Head of caudate nucleus (tissue), 42 donors: ENCODE measurements around the gene RASSF4.

ENCODE experiments used
- DNase-seq, 42 donors: peaks; one replicate each; pipeline versions ENCODE4 v3.0.0 to v3.0.0-alpha.2; 2020 to 2021; ENCODE audit warnings: mixed read lengths in 7 of 42
- intact Hi-C: fragments of 100-400 bp; cut with DNase I; formaldehyde crosslinking; loops from one replicate; pipeline ENCODE4 v1.15.0; 2022

Gene RASSF4

DNA sequence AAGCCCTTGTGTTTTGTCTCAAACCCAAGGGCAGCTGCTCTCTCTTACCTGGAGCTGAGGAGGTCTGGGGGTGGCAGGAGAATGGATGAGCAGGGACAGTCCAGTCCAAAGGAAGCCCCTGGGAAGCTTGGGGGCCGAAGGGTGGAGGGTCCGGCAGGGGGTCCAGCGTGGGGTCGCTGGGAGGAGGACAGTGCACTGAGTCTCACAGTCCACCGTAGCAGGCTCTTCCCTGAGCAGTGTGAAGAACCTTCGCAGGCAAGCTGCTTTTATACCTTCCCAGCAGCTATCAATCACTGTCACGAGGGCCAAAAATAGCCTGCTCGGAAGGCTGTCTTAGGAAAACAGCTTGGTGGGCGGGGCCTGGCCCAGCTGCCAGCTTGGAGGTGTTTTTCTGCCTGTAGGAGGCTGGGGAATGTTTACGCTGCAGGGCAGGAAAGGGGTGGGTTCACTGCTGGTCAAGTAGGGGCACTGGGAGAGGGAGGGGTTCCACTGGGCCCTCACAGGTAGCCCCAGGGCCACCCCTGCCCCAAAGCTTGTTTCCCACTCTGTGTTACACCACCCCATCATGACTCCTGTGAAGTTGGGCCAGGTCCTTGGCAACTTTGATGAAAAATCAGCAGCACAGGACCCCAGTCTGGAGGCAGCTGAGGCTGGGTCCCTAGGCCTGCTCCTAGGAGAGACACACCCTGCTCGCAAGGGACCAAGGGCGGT, 19.1 kb downstream of the RASSF4 start, which contains the start of gene DEPP1:
Gene DEPP1 (minus strand): TSS at position 240 of the 711 bp plus-strand sequence. CDS start 779 bp downstream, outside the sequence.
- intact Hi-C loops: loop anchor here (5.0 kb wide), 1 partner anchor 46 kb away; no protein-coding TSS in a partner anchor
- peak in 41 of 42 donors; percentile 56 to 93 (median 74) for DNase-seq

DNA sequence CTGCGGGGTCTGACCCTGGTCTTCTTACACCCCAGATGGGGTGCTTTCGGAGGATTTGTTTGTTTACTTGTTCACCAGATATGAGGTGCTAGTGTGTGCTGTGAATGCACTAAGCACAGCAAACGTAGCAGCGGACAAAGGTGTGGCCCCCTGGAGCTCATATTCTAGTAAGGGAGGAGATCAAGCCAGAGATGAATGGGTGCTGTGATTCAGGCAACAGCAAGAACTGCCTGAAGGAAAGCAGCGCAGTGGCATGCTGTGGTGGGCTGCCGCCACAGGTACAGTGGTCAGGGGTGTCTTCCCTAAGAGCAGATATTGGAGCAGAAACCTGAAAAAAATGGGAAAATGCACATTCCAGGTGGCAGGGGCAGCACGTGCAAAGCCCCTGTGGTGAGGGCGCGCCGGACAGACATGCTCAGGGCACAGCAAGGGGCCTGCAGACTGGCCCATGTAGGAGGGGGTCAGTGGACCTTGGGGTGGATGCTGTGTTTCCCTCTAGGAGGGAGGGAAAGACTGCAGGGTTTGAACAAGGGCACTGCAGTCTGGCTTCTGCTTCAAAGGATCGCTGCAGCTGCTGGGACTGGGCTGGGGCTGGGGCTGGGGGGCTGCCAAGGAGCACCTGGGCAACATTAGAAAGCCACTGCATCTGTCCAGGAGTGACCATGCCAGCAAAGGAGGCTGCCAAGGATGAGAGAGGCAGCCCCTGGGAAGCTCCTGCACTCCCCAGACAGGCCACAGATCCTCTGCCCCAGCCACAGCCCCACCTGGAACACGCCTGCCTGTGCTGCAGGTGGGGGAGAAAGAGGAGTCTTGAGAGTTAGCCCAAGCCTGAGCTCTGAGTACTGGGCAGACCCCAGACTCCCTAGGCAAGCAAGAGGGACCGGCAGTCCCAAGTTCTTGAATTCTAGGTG, 19.9 kb downstream of the RASSF4 start:
- intact Hi-C loops: loop anchor here (5.0 kb wide), 1 partner anchor 47 kb away; no protein-coding TSS in a partner anchor
- DNase-seq: peak in 11 of 42 donors; percentile 6 to 42 (median 15)

DNA sequence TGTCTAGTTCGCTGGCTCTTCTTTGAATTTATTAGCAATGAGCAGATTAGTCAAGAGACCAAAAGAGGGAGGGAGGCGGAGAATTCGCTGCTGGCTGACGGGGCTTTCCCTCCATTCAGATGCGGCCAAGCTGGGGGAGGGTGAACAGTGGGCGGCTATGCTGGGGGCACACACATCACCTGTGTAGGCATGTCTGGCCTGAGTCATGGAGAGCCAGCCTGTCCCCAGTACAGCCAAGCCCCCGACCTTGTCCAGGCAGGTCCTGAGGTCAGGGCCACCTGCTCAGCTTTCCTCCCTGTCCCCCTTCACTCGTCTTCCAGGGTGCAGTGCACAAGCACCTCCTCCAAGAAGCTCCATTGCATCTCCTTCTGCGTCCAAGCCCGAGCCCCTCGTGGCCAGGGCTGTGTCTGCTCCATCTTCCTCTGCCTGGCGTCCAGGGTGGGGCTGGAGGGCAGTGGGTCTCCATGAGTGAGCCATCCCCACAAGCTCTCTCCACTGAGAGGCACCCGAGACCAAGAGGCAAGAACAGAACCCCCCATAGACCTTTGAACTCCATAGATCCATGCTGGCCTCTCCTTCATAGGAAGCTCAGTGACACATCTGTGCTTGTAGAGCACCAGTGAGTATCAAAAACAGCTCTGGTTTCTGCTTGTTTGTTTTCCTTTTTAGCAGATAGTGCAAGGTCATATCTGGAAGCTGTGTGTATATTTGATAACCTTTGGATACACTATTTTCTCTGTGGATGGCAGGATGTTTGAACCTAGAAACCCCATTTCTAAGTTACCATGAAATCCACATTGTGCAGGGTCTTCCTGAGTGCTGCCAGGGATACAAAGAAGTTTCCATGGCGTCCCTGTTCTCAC, 20.9 kb downstream of the RASSF4 start:
- DNase-seq: peak in 7 of 42 donors; percentile 9 to 37 (median 18)

DNA sequence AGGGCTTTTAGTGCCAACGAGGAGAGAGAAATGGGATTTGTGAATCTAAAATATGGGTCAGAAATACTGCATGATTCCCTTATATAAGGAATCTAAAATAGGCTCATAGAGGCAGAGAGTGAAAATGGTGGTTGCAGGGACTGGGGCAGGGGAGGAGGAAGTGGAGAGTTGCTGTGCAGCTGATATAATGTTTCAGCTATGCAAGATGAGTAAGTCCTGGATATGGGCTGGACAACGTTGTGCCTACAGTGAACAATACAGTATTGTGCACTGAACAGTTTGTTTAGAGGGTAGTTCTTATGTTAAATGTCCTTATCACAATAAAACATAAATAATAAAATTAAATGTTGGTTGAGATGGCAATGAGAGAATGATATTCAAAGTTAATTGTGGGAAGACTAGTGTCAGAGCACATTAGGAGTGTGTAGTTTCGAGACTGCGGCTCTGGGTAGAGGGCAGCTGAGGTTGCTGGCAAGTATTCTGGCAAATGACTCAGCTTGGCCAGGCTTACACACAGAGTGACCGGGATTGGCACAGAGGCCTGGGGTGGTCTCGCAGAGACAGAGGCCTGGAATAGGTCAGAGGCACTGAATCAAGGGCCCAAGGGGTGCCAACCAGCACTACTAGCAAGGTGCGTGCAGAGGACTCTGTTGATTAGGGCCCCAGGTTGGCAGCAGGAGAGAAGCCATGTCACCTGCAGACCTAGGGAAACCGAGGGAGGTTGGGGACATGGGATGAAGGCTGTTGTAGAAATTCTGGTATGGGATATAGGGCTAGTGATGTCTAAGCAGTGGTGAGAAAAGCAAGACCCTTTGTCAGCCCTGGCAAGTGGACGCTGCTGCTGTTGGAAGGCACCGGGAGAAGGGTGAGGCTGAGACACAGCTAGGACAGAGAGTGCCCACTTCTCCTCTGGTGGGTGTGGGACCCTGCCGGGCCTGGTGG, 21.8 kb downstream of the RASSF4 start:
- intact Hi-C loops: no loop called here
- DNase-seq: peak in 17 of 42 donors; percentile 15 to 83 (median 58)

More for the DNA sequence above, 20.9 kb downstream of the RASSF4 start:
- intact Hi-C loops: no loop called here

DNA sequence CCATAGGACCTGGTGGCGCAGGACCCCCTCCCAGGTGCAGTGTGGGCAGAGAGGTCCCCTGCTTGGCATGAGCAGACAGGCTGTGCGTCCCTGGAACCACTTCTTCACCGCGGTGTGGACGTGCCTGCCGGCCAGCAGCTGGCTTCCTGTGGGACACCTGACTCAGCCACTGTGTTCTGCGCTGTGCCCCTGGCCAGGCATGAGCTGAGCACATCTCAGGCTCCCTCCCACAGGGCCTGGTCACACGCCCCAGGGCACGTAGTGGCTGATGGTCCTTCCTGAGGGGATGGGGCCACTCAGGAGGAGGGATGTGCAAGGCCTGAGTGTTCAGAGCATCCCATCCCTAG, 22.5 kb downstream of the RASSF4 start:
- intact Hi-C loops: no loop called here
- peak in 6 of 42 donors; percentile 8 to 37 (median 16) for DNase-seq

DNA sequence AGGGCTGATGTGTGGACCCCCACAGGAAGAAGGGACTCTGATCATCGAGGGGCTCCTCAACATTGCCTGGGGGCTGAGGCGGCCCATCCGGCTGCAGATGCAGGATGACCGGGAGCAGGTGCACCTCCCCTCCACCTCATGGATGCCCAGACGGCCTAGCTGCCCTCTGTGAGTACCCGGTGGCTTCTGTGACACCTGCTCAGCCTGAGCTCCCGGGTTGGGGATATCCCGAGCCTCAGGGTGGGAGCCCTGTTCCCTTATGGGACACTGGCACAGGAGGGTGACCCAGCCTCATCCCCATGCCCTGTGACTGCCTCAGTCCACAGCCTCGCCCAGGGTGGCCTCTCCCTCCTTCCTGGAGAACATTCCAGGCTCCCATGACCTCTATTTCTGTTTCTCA, 22.9 kb downstream of the RASSF4 start:
- intact Hi-C loops: no loop called here
- peak in 7 of 42 donors; percentile 4 to 35 (median 14) for DNase-seq

DNA sequence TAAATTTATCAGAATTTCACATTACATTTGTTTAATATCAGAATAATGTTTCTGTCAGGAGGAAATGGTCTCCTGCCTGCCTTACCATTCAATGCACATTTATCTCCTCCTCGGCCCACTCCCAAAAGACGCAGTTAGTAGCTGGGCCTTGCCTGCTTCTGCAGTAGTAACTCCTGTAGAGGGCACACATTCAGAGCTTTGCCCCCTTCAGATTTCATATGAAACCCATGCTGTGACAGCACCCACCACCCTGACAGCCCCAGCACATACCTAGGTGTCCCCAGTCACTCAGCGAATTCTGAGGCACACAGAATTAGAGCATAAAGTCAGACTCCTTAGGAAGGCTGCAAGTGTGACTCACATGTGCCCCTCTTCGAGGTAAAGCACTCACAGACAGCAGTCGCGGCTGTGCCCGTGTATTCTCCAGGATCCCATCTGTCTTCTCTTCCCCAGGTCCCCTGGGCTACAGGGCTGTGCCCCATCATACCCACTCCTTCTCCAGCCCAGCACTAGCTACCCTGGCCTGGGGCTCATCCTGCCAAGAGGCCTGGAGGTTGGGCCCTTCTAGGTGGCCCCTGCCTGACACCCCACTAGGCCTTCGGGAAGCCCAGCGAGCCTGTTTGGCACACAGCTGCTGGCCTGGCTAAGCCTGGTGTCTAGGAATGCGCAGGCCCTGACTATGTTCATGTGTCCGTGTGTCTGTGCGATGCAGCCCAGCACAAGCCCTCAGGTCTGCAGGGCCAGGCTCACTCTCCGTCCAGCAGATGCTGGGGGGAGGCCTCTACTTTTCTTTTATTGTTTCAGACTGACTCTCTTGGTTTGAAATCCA, 23.7 kb downstream of the RASSF4 start:
- intact Hi-C loops: no loop called here
- DNase-seq: peak in 8 of 42 donors; percentile 9 to 32 (median 14)

DNA sequence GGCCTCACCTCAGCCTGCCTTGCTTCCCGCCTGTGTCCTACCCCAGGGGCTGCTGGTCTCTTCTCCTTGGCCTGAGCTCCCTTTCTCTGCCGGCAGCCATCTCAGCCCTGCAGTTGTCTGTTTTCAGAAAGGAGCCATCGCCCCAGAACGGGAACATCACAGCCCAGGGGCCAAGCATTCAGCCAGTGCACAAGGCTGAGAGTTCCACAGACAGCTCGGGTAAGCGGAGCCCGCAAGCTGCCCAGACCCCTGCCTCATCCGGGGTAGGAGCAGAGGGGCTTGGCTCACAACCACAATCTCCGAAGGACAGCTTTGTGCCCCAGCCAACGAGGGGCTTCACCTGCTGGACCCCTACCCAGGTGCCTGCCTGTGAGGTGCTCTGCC, 24.3 kb downstream of the RASSF4 start:
- DNase-seq: peak in 3 of 42 donors; percentile 3 to 22 (median 7)
- intact Hi-C loops: no loop called here

DNA sequence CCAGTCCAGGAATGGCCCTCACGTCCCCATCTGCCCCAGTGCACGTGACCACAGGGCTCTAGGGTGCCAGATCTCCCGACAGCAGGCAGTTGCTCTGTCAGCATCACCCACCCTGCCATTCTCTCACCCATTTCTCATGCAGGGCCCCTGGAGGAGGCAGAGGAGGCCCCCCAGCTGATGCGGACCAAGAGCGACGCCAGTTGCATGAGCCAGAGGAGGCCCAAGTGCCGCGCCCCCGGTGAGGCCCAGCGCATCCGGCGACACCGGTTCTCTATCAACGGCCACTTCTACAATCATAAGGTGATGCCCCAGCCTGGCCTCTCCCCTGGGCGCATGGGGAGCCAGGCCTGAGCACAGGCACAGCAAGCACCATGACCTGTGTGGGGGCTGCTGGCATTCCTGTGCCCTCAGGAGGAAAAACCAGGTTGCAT, 25.1 kb downstream of the RASSF4 start:
- intact Hi-C loops: no loop called here

DNA sequence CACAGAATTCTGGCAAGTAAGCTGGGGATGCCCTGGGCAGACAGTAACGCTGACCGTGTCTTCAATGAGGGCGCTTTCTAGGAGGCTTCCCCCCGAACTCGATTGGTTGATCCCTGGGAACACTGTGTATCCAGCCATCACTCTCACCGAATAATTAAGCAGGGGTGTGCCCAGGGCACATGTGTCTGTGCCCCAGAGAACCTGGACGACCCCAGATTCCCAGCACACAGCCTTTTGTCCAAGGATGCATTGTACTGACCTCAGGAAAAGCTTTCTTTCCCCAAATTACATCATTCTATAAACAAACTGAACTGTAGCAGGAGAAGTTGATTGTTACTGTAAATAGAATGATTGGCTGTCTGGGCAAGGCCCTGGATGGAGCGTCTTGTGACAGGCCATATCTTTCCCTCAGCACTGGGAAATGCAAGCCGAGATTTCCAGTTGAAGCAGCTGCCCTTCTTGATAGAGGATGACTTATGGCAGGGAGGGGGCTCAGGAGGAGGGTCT, 25.6 kb downstream of the RASSF4 start:
- intact Hi-C loops: no loop called here
- DNase-seq: peak in 5 of 42 donors; percentile 4 to 37 (median 20)

More for the DNA sequence above, 25.1 kb downstream of the RASSF4 start:
- peak in 8 of 42 donors; percentile 5 to 37 (median 14) for DNase-seq

DNA sequence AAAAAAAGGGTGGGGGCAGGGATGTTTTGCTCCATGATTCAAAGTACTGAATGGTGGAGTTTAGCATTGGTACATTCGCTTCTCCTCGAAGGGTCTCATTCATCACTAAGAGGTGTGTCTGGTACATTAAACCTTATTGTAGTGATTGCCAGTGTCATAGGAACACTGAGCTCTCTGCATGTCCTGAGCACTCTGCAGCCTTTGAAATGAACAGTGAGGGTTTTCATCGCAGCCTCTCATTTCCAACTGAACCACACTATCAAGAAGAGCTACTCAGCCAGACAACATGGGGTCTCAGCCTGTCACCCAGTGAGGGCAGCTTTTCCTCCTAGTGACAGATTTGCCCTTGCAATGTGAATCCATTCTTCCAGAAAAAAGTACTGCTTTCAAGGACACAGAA, 26.6 kb downstream of the RASSF4 start:
- peak in 6 of 42 donors; percentile 3 to 33 (median 10) for DNase-seq

DNA sequence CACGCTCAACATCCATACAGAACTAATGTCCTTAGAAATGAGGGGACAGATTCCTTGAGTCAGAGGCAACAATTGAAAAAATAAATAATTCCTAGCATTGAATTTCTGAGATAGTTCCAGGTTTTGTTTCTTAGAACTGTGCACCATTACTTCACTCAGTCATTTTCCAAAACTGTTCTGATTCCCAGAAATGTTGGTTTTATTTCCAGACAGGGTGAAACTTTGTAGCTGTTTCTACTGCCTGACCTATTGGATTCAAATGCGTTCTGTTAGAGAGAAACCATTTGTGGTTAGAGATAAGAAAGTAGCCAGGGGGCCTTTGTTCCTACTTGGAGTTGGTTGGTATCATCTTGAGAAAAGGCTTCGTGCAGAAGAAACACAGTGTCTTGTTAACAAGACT, 27.1 kb downstream of the RASSF4 start:
- peak in 2 of 42 donors; percentile 10 to 29 for DNase-seq

More for the DNA sequence above, 26.6 kb downstream of the RASSF4 start:
- intact Hi-C loops: no loop called here

DNA sequence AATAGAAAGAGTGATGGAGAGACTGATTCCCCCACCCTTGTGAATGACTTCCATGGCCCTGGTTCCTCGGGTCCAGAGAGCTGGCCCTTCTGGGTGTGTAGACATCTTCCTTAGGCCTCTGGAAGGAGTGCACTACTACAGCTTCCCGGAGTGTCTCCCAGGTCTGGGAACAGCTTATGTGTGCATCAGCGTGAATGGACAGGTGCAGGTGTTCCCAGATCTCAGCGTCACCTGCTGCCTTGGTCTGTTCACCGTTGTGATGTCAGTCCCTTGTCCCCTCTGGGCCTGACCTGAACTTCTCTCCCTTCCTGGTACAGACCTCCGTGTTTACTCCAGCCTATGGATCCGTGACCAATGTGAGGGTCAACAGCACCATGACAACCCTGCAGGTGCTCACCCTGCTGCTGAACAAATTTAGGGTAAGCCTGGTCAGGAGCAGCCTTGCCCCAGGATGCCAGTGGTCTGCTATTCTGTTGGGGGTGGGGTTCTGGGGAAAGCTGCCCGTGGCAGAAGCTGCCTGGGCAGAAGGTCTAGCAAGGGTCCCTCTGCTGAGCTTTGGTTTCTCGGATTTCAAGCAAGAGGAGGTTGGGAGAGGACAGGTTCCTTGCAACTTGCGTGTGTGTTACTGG, 29.5 kb downstream of the RASSF4 start:
- peak in 10 of 42 donors; percentile 1 to 32 (median 12) for DNase-seq
- intact Hi-C loops: no loop called here

More for the DNA sequence above, 27.1 kb downstream of the RASSF4 start:
- intact Hi-C loops: no loop called here

DNA sequence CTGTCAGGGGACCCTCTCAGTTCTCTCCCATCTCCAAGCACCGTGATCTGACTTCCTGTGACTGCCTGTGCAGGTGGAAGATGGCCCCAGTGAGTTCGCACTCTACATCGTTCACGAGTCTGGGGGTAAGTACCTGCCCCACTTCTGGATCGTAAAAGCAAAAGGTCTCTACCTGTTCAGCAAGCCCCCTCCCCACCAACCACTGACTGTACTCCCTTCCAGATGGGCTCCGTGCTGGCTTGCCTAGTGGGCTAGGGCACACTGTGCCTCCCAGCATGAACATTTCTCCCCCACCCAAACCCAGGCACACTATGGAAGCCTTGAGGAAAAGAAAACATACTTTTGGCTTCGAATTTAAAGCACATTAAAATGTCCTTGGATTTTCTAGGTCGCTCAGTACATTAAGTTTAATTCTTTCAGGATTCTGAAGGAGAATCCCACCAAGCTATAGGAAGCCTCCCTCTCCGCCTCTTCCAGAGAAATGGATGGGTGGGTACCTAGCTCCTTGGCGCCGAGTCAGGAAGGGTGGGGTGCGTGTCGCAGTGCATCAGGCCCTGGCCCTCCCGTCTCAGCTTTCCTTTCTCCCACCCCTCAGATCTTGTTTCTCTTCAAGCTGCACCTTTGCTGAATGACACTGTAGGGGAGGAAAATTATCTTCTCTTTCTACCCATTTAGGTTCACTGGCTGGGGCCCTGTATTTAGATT, 30.1 kb downstream of the RASSF4 start:
- intact Hi-C loops: no loop called here
- peak in 8 of 42 donors; percentile 0 to 39 (median 8) for DNase-seq

DNA sequence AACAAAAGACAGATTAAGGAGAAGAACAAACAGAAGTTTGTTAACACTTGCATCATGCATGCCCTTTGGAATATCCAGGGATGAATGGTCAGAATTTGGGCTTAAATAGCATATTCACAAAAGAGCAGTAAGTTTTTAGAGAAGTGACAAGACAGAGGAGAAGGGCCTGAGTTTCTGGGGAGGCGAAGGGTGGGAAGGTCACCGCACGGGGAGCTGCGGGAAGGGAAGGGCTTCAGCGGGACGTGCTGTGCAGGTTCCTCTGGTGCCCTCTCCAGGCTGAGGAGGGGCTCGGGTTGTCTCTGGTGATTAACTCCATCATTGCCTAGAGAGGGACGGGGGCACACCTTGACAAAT, 30.7 kb downstream of the RASSF4 start:
- peak in 6 of 42 donors; percentile 6 to 45 (median 12) for DNase-seq
- intact Hi-C loops: no loop called here
